Bronchial epithelial cell (primary cell): ENCODE results near the gene FGF11. TPM values are rescaled to one million over a fixed set of nuclear protein-coding genes. Genes with fewer than 3 reads are reported as not detected.

Source experiments
- DNase-seq: peaks from one replicate; pipeline ENCODE4 v3.0.0-alpha.2; 2010; ENCODE audit warnings: low read depth
- FAIRE-seq: peaks from 2 replicates; lab custom pipeline; 2011; peaks lifted over from hg19 to GRCh38; lab: Jason Lieb, UNC
- H3K27me3 ChIP-seq: 2 replicates; pipeline ENCODE4 v1.5.1; 2011; ENCODE audit warnings: low read length; ENCODE audit not compliant: control insufficient read depth, insufficient read depth
- H3K36me3 ChIP-seq: 2 replicates; pipeline ENCODE4 v1.5.1; 2011; ENCODE audit warnings: low read length; ENCODE audit not compliant: control insufficient read depth, insufficient read depth
- H3K4me3 ChIP-seq: 2 replicates; pipeline ENCODE4 v1.5.1; 2011; ENCODE audit warnings: mild to moderate bottlenecking, low read depth, low read length, control low read depth
- CTCF ChIP-seq: IDR thresholded peaks from 2 replicates; pipeline ENCODE4 v1.5.1; 2011; ENCODE audit warnings: mild to moderate bottlenecking, moderate library complexity, low read length, control low read depth, inconsistent platforms; ENCODE audit not compliant: insufficient read depth, severe bottlenecking
- total RNA-seq: library from RNA; depleted of rRNA; stranded (reverse); fragments of >200 nt; gene quantifications from 2 replicates; pipeline ENCODE4 v1.2.1, GENCODE V29; 2014

The FGF11 gene
- total RNA-seq, 1 donor from 2014 or later: 12.4 TPM

DNA sequence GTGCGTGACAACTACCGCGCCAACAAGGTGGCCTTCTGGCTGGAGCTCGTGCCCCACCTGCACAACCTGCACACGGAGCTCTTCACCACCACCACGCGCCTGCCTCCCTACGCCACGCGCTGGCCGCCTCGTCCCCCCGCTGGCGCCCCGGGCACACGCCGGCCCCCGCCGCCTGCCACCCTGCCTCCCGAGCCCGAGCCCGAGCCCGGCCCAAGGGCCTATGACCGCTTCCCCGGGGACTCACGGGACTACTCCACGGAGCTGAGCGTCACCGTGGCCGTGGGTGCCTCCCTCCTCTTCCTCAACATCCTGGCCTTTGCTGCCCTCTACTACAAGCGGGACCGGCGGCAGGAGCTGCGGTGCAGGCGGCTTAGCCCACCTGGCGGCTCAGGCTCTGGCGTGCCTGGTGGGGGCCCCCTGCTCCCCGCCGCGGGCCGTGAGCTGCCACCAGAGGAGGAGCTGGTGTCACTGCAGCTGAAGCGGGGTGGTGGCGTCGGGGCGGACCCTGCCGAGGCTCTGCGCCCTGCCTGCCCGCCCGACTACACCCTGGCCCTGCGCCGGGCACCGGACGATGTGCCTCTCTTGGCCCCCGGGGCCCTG is 22.2 kb upstream of the FGF11 start:
- FAIRE-seq: no peak
- peaks cover 2% of the 10 kb centered on the region for H3K27me3 ChIP-seq
- no peak for DNase-seq
- TF ChIP-seq CTCF: no peak
- H3K36me3 ChIP-seq: no peaks in the 10 kb centered on the region
- H3K4me3 ChIP-seq: no peak overlapping the region

GRCh38 chr17:7418472-7419152 is 20.7 kb upstream of the FGF11 start:
- Histone ChIP-seq H3K27me3 (peaks cover 2% of the 10 kb centered on the region), H3K4me3 (no peak overlapping the region), H3K36me3 (no peaks in the 10 kb centered on the region)
- TF ChIP-seq CTCF: no peak
- FAIRE-seq (no peak), DNase-seq (no peak)

GRCh38 chr17:7419819-7420610 is 19.3 kb upstream of the FGF11 start, which contains the start of gene SPEM1:
SPEM1 (plus strand) TSS chr17:7420324; CDS start chr17:7420385, 61 bp downstream.
- H3K27me3 ChIP-seq: peaks cover 2% of the 10 kb centered on the region
- no peak for FAIRE-seq

DNA sequence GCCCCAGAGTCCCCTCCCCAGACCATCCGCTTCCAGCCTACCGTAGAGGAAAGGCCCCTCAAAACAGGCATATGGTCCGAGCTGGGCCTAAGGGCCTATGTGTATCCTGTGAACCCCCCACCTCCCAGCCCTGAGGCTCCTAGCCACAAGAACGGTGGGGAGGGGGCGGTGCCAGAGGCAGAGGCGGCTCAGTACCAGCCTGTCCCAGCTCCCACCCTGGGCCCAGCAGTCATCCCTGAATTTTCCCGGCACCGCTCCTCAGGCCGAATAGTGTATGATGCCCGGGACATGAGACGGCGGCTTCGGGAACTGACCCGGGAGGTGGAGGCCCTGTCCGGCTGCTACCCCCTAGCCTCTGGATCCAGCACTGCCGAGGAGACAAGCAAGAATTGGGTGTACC is 18.1 kb upstream of the FGF11 start:
- Histone ChIP-seq H3K27me3 (peaks cover 2% of the 10 kb centered on the region), H3K4me3 (no peak overlapping the region), H3K36me3 (no peaks in the 10 kb centered on the region)
- no peak for FAIRE-seq
- TF ChIP-seq CTCF: no peak
- DNase-seq: no peak

More at GRCh38 chr17:7419819-7420610, 19.3 kb upstream of the FGF11 start, which contains the start of gene SPEM1:
- no peak within 1 kb of the TSS for H3K4me3 ChIP-seq
- DNase-seq: no peak
- H3K36me3 ChIP-seq: no peaks in the 10 kb centered on the region
- TF ChIP-seq CTCF: no peak

DNA sequence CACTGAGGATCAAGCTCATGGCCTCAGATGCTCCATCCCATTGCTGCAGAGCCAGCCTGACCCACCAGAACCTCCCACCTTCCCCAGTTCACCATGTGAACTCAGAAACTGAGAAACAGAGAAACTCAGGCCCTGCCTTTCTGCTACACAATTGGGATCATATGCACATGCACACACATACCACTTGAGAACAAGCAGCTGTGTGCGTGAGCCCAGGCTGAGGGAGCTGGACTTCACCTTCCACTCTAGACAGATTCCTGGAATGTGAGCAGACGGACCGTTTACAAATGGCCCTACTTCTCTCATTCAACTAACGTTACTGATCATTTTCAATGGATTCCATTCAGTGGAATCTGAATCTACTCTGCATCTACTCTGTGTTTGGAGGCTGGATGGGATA is 15.6 kb upstream of the FGF11 start:
- peaks cover 2% of the 10 kb centered on the region for H3K27me3 ChIP-seq
- TF ChIP-seq CTCF: no peak
- H3K4me3 ChIP-seq: no peak overlapping the region
- no peaks in the 10 kb centered on the region for H3K36me3 ChIP-seq
- DNase-seq: no peak
- FAIRE-seq: no peak
